HUDEP-2 (cell line): ENCODE measurements around the gene RDH13.
"Not testable (repeated sequence)": the region's sequence is repeated elsewhere in the genome, so short reads cannot be mapped to it uniquely, and the experiment has no call there.

Experiments used
- DNase-seq, 76 experiments: peaks; one replicate each; lab custom pipeline; 2025; ENCODE audit not compliant: unreplicated experiment in 76 of 76; lab: John Stamatoyannopoulos, UW

Gene RDH13

GRCh38 chr19:55048446-55048845 is 14.5 kb downstream of the RDH13 start:
- no peak for DNase-seq

- DNase-seq: no peak
Observed at GRCh38 chr19:55047951-55048350, 15.0 kb downstream of the RDH13 start.

GRCh38 chr19:55046975-55047622 is 15.8 kb downstream of the RDH13 start:
- no peak for DNase-seq

- no peak for DNase-seq
Observed at GRCh38 chr19:55044771-55045716, 17.9 kb downstream of the RDH13 start.

GRCh38 chr19:55044286-55044685 is 18.7 kb downstream of the RDH13 start:
- no peak for DNase-seq

- no peak for DNase-seq
Observed at GRCh38 chr19:55042688-55043087, 20.3 kb downstream of the RDH13 start.

GRCh38 chr19:55042344-55042678 is 20.6 kb downstream of the RDH13 start:
- no peak for DNase-seq

- DNase-seq: no peak
Observed at GRCh38 chr19:55041627-55042343, 21.2 kb downstream of the RDH13 start.

- no peak for DNase-seq
Observed at GRCh38 chr19:55041244-55041626, 21.7 kb downstream of the RDH13 start.

- DNase-seq: not testable (repeated sequence)
Observed at GRCh38 chr19:55040654-55041053, 22.3 kb downstream of the RDH13 start.

- DNase-seq: not testable (repeated sequence)
Observed at GRCh38 chr19:55037603-55038002, 25.3 kb downstream of the RDH13 start.

GRCh38 chr19:55036058-55036457 is 26.9 kb downstream of the RDH13 start:
- no peak for DNase-seq

GRCh38 chr19:55034751-55035150 is 28.2 kb downstream of the RDH13 start:
- no peak for DNase-seq

GRCh38 chr19:55032976-55033643 is 29.8 kb downstream of the RDH13 start:
- DNase-seq: not testable (repeated sequence)

- no peak for DNase-seq
Observed at GRCh38 chr19:55032170-55032800, 30.7 kb downstream of the RDH13 start.

GRCh38 chr19:55031178-55031577 is 31.8 kb downstream of the RDH13 start:
- no peak for DNase-seq

- no peak for DNase-seq
Observed at GRCh38 chr19:55028757-55029156, 34.2 kb downstream of the RDH13 start.

GRCh38 chr19:55027472-55028337 is 35.2 kb downstream of the RDH13 start:
- no peak for DNase-seq

- peak in 1 of 76 experiments; percentile 20 for DNase-seq
Observed at GRCh38 chr19:55027140-55027471, 35.8 kb downstream of the RDH13 start.

GRCh38 chr19:55024111-55024510 is 38.8 kb downstream of the RDH13 start:
- DNase-seq: no peak
